SK-N-SH treated with all-trans-retinoic acid at 6 μM for 48 hours (cell line): ENCODE results near the gene SYNGR1.

Source experiments
- BACH2 ChIP-seq: fragments of 250-450 bp; sonication (Bioruptor Pico); IDR thresholded peaks from 2 replicates; pipeline ENCODE4 v1.9.0; 2021; ENCODE audit warnings: mild to moderate bottlenecking, borderline replicate concordance
- GLIS3 ChIP-seq: fragments of 250-450 bp; sonication (Bioruptor Pico); IDR thresholded peaks from 2 replicates; pipeline ENCODE4 v1.5.0; 2020; ENCODE audit warnings: mild to moderate bottlenecking, moderate library complexity
- PATZ1 ChIP-seq: fragments of 250-450 bp; sonication (Bioruptor Pico); IDR thresholded peaks from 2 replicates; pipeline ENCODE4 v1.8.0; 2020; ENCODE audit warnings: mild to moderate bottlenecking, moderate library complexity, borderline replicate concordance
- PPARA ChIP-seq: fragments of 250-450 bp; sonication (Bioruptor Pico); IDR thresholded peaks from 2 replicates; pipeline ENCODE4 v1.5.0; 2020; ENCODE audit warnings: mild to moderate bottlenecking, borderline replicate concordance
- RARB ChIP-seq: fragments of 250-450 bp; sonication (Bioruptor Pico); IDR thresholded peaks from 2 replicates; pipeline ENCODE4 v1.8.0; 2021; ENCODE audit warnings: mild to moderate bottlenecking, moderate library complexity
- TCF4 ChIP-seq: fragments of 250-450 bp; sonication (Bioruptor Pico); IDR thresholded peaks from 2 replicates; pipeline ENCODE4 v1.8.0; 2021; ENCODE audit warnings: mild to moderate bottlenecking, moderate library complexity, borderline replicate concordance
- ZFP3 ChIP-seq: fragments of 250-450 bp; sonication (Bioruptor Pico); IDR thresholded peaks from 2 replicates; pipeline ENCODE4 v1.5.0; 2020; ENCODE audit warnings: mild to moderate bottlenecking, moderate library complexity
- ZFP30 ChIP-seq: fragments of 450-650 bp; formaldehyde crosslinking; IDR thresholded peaks from 2 replicates; pipeline ENCODE4 v1.5.0; 2022; ENCODE audit warnings: mild to moderate bottlenecking, moderate library complexity
- ZNF70 ChIP-seq: fragments of 450-650 bp; formaldehyde crosslinking; IDR thresholded peaks from 2 replicates; pipeline ENCODE4 v1.5.0; 2020; ENCODE audit warnings: mild to moderate bottlenecking, moderate library complexity
- ZNF8 ChIP-seq: fragments of 450-650 bp; formaldehyde crosslinking; IDR thresholded peaks from 2 replicates; pipeline ENCODE4 v1.5.0; 2020; ENCODE audit warnings: mild to moderate bottlenecking, moderate library complexity

GRCh38 chr22:39362932-39363331, 13.1 kb downstream of the SYNGR1 start:
- TF ChIP-seq BACH2 (CRISPR knock-in tag) (no peak), ZNF70 (CRISPR knock-in tag) (no peak), RARB (CRISPR knock-in tag) (no peak), ZFP3 (no peak), GLIS3 (no peak), ZNF8 (CRISPR knock-in tag) (no peak), PATZ1 (CRISPR knock-in tag) (no peak), TCF4 (no peak), PPARA (CRISPR knock-in tag) (no peak), ZFP30 (CRISPR knock-in tag) (no peak)
